Activated CD8-positive, alpha-beta T cell treated with anti-CD3 and anti-CD28 coated beads, Interleukin-2, amount 10 ng/mL, durations not matched to agents 7 days and 5 days (primary cell): ENCODE measurements around the gene CDH4. TPM values are rescaled to one million over a fixed set of nuclear protein-coding genes. Genes with fewer than 3 reads are reported as not detected.

ENCODE experiments used
- ATAC-seq: fragments of 150-1000 bp; cut with Tn5 transposase; one replicate; pipeline ENCODE4 v1.10.0; 2021; ENCODE audit warnings: moderate library complexity
- CTCF ChIA-PET: fragments of 350-600 bp; sonication (Branson Sonifier 250); formaldehyde crosslinking; loops from one replicate; lab custom pipeline; 2021; ENCODE audit warnings: antibody characterized with exemption; lab: Charles Lee
- POLR2A ChIA-PET: fragments of 350-600 bp; sonication (Branson Sonifier 250); formaldehyde crosslinking; loops from one replicate; lab custom pipeline; 2021; ENCODE audit warnings: antibody characterized with exemption; lab: Charles Lee
- DNase-seq: peaks from one replicate; pipeline ENCODE4 v3.0.0-alpha.2; 2020
- H3K27ac Mint-ChIP-seq: one replicate; pipeline ENCODE4 v1.8.0; 2021; ENCODE audit warnings: mild to moderate bottlenecking, mixed read lengths
- H3K27me3 Mint-ChIP-seq: one replicate; pipeline ENCODE4 v1.8.0; 2021; ENCODE audit warnings: low read depth, mixed read lengths
- H3K36me3 Mint-ChIP-seq: one replicate; pipeline ENCODE4 v1.8.0; 2021; ENCODE audit warnings: low read depth, mixed read lengths
- H3K4me1 Mint-ChIP-seq: one replicate; pipeline ENCODE4 v1.8.0; 2021; ENCODE audit warnings: low read depth, mixed read lengths
- H3K4me3 Mint-ChIP-seq: one replicate; pipeline ENCODE4 v1.8.0; 2021; ENCODE audit warnings: mild to moderate bottlenecking, mixed read lengths
- H3K9me3 Mint-ChIP-seq: one replicate; pipeline ENCODE4 v1.8.0; 2022; ENCODE audit warnings: mixed read lengths; ENCODE audit not compliant: insufficient read depth
- total RNA-seq, 2 experiments: library from RNA; stranded (reverse); gene quantifications; one replicate each; pipeline ENCODE4 v1.2.3, GENCODE V29; 2021

The CDH4 gene
- total RNA-seq, 2 experiments from 2014 or later = 0.05 to 0.13 TPM

DNA sequence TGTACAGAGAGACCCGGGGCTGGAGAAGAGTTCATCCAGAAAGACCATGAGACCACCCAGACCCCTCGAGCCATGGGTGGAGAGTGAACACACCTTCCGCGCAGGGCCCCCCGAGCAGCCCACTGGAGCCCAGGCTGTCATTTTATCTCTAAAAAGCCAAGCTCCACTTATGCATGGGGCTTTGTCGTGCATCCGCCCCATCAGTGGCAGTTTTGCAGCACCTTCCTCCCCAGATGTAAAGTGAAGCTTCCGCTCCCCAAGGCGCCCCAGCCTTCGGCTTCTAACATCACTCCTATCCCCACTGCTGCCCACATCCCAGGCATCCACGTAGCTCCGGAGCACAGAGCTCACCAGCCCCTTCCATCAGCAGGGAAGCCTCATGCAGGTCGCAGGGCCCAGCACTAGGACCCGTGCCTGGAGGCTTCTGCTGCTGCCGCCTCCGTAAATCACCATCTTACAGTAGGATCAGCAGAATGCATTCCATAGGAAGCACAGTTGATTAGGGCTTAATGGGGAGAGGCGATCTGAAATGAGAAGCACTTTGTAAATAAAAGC, 512.5 kb downstream of the CDH4 start:
- Mint-ChIP-seq H3K9me3 (no peaks in the 10 kb centered on the region), H3K36me3 (no peaks in the 10 kb centered on the region), H3K27me3 (no peaks in the 10 kb centered on the region), H3K27ac (no peak overlapping the region), H3K4me3 (no peak overlapping the region), H3K4me1 (no peaks in the 10 kb centered on the region)
- POLR2A ChIA-PET = no interaction called here
- CTCF ChIA-PET = no interaction called here
- no peak for DNase-seq
- ATAC-seq = no peak

DNA sequence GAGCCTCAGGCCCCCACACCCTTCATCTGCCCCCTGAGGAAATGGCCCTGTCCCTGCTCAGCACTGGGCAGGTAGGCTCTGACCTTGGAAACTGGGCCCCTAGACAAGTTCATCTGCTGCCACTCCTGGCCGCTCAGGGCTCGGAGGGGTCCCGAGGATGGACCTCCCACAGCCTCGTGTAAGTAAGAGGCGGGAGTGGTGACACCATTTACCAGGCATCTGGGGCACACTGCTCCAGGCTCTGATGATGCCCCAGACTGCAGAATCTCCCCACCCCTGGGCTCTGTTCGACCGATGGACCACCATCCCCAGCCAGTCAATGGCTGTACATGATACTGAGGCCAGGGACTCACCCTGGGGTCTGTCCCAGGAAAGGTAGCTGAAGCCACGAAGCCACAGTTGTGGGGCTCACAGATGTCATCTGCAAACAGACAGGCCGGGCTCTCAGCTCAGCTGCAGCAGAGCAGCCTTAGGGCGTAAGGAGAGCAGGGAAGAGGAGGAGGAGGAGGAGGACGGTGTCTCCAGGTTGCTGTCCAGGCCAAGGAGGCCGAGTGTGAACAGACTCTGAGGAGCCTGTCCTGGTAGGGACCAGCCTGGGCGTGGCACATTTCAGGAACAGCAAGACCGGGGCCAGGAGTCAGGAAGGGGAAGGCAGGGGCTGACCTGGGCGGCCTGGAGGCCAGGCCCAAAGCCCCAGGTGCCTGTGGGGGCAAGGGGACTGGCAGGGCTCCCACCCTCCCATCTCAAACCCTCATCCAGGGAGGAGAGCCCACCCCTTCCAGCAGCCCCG, 513.2 kb downstream of the CDH4 start:
- ChIA-PET CTCF (no interaction called here), POLR2A (no interaction called here)
- ATAC-seq (no peak), DNase-seq (no peak)
- Mint-ChIP-seq H3K36me3 (no peaks in the 10 kb centered on the region), H3K27ac (no peak overlapping the region), H3K9me3 (no peaks in the 10 kb centered on the region), H3K27me3 (no peaks in the 10 kb centered on the region), H3K4me3 (no peak overlapping the region), H3K4me1 (no peaks in the 10 kb centered on the region)

DNA sequence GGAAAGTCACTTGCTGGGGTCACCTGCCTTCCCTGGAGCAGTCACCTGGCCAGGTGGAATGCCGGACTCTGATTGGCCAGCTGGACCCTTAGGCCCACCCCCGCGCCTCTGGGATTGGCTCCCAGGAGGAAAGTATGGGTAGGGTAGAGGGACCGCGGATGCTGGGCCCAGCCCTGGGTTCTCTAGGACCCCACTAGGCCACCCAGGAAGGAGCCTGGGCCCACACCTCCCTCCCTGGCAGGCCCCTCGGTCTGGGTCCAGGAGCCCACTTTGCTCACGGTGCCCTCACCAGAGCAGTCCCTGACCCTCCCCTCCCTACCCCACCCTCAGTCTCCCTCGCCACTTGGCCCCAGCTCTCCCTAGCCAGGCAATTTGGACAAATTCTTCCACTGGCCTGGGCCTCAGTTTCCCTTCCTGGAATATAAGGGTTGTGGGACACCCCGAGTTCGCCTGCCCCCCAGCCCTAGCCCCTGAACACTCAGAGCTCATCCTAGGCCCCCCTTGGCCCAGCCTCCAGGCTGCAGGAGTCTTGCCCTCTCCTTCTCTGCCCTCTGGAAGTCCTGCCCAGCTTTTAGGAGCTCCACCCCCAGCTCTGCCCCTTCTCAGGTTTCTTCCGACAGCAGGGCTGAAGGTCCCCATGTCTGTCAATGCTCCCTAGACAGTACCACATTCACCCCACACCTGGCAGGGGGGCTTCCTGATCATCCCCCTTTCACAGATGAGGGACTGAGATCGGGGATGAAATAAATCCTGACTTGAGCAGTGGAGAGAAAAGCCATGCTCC, 514.0 kb downstream of the CDH4 start:
- CTCF ChIA-PET = no interaction called here
- Mint-ChIP-seq H3K36me3 (no peaks in the 10 kb centered on the region), H3K4me3 (no peak overlapping the region), H3K4me1 (no peaks in the 10 kb centered on the region), H3K9me3 (no peaks in the 10 kb centered on the region), H3K27ac (no peak overlapping the region), H3K27me3 (no peaks in the 10 kb centered on the region)
- POLR2A ChIA-PET = no interaction called here
- no peak for ATAC-seq
- DNase-seq = no peak

DNA sequence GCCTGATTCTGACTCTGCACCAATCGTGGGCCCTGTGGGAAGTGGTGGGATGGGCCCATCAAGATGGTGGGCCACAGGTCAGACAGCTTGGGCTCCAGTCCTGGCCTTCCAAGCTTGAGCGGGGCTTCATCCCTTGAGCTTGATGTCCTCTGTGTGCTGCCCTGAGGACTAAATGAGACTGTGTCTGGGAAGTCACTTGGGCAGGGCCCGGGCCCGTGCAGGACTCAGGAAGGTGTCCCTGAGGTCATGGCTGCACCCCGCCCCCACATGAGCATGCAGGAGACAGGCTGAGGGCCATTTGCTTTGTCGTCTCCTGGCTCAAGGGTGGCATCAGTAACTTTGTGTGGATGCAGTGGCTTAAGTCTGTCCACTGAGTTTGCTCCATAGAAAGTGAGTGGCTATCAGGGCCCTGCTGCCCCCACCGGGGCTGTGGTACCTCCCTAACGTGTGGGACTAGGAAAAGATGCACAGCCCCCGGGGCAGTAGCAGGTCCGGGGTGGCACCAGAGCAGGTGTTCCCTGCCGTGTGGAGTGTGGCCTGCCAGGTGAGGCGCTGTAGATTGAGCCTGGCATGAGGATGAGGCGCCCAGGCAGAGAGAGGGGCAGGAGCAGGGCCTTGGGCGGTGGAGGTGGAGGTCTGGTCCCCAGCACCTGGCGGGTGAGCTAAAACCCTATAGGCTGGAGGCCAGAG, 515.0 kb downstream of the CDH4 start:
- H3K4me3 Mint-ChIP-seq = no peak overlapping the region
- CTCF ChIA-PET = no interaction called here
- H3K27ac Mint-ChIP-seq = no peak overlapping the region
- no peaks in the 10 kb centered on the region for H3K27me3 Mint-ChIP-seq
- H3K4me1 Mint-ChIP-seq = no peaks in the 10 kb centered on the region
- POLR2A ChIA-PET = no interaction called here
- ATAC-seq (no peak), DNase-seq (no peak)
- no peaks in the 10 kb centered on the region for H3K36me3 Mint-ChIP-seq
- H3K9me3 Mint-ChIP-seq = no peaks in the 10 kb centered on the region

DNA sequence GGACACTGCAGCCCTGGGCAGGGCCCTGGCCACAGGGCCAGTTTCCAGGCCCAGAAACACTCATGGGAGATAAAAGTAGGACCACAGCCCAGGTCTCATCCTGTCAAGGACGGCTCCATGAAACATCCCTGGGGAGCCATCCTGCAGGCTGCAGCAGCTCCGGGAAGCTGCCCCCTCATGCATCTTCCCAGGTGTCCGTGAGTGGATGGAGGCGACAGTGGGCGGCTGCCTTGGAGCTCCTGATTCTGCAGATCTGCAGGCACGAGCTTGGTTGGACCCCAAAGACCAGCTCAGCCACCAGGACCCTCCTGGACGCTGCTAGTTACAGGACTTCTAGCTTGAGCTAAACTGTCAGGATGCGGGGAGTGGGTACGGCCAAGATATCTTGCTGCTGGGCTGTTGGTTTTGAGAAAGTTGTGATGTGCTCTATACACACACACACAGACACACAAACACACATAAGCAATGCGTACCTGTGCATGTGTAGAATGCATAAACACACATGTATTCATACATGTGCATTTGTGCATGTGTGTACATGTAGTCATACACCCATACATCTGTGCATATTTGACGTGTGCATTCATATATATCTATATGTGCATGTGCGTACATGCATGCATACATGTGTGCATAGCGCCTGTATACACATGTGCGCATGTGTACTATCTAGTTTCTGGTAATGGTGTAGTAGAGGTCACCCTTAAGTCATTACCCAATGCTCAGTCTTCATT, 515.9 kb downstream of the CDH4 start:
- H3K9me3 Mint-ChIP-seq = no peaks in the 10 kb centered on the region
- H3K27ac Mint-ChIP-seq = no peak overlapping the region
- H3K4me1 Mint-ChIP-seq = no peaks in the 10 kb centered on the region
- no peak overlapping the region for H3K4me3 Mint-ChIP-seq
- CTCF ChIA-PET = no interaction called here
- POLR2A ChIA-PET = no interaction called here
- no peak for DNase-seq
- no peaks in the 10 kb centered on the region for H3K27me3 Mint-ChIP-seq
- H3K36me3 Mint-ChIP-seq = no peaks in the 10 kb centered on the region
- no peak for ATAC-seq

DNA sequence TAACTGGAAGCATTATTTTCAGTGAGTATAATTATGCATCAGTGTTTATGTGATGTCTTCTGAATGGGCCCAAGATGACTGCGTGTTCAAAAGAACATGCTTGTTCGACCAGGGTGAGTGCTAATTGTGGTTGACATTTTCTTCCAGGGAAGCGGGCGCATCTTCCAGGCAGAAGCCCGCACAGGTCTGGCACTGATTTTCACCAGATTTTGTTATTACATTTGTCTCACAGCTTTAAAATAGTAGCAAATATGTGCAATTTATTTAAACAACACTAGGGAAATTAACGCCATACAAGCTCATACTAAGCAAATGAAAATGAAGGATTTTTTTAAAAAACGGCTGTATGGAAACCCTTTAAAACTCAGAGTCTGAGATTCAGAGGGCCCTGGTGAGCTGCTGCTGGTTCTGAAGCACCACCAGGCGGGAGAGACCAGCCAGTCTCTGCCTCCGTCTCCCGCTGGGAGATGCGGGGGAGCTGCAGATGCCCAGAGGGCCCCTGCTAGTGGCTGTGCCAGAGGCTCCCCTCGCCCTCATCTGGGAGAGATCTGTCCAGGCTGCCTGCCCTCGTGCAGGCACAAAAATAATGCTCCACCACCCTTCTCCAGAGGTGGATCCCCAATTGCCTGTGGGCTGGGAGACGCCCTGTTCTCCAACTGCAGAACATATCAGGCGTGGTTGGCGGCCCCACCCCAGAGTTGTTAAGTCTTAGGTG, 516.7 kb downstream of the CDH4 start:
- CTCF ChIA-PET = no interaction called here
- H3K4me3 Mint-ChIP-seq = no peak overlapping the region
- DNase-seq (no peak), ATAC-seq (no peak)
- no peaks in the 10 kb centered on the region for H3K36me3 Mint-ChIP-seq
- H3K27ac Mint-ChIP-seq = no peak overlapping the region
- POLR2A ChIA-PET = no interaction called here
- no peaks in the 10 kb centered on the region for H3K9me3 Mint-ChIP-seq
- H3K4me1 Mint-ChIP-seq = no peaks in the 10 kb centered on the region
- no peaks in the 10 kb centered on the region for H3K27me3 Mint-ChIP-seq

DNA sequence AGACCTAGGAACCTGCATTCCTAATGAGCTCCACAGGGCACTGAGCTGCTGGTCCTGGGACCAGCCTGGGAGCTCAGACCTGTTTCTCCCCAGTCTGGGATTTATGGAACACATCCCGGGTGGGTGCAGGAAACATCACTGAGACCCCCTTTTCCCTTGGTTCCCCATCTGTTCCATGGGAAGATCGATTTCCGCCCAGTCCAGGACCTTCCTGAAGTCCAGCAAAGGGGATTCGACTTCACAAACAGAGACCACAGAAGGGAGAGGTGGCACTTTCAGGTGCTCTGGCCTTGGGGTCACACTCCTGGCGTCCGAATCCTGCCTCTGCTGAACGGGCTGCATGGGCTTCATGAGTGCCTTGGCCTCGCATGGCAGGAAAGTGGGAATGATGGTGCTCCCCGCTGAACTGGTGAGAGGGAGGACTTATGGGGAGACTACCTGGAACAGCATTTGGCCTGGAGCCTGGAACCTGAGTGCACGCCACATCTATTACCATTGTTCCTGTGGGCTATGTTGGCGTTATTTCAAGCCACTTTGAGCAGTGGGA, 517.3 kb downstream of the CDH4 start:
- POLR2A ChIA-PET = no interaction called here
- no peak for ATAC-seq

DNA sequence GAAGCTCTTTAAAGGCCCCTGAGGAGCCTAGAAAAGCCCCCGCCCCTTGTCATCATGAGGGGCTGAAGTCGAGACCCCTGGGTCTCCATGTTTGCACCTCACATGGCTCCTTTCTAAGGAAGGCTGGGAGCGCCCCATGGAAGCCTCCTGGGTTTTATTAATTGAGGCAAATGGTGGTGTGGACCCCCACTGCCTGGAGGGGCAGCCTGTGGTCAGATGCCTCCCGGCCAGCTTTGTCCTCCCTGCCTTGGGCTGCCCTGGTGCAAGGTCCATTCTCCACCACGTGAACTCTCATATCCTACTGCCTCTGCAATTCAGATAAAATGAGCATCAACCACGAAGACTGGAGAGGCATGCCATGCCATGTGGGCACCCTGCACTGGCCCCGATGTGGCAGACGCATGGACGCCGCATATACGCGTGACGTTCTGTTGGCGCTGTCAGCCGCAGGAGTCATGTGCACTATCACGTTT, 518.1 kb downstream of the CDH4 start:
- Mint-ChIP-seq H3K27ac (no peak overlapping the region), H3K4me3 (no peak overlapping the region), H3K4me1 (no peaks in the 10 kb centered on the region), H3K9me3 (no peaks in the 10 kb centered on the region), H3K36me3 (no peaks in the 10 kb centered on the region), H3K27me3 (no peaks in the 10 kb centered on the region)
- no peak for ATAC-seq
- ChIA-PET POLR2A (no interaction called here), CTCF (no interaction called here)
- DNase-seq = no peak

More for the DNA sequence above, 517.3 kb downstream of the CDH4 start:
- Mint-ChIP-seq H3K9me3 (no peaks in the 10 kb centered on the region), H3K27me3 (no peaks in the 10 kb centered on the region), H3K27ac (no peak overlapping the region), H3K4me3 (no peak overlapping the region), H3K36me3 (no peaks in the 10 kb centered on the region), H3K4me1 (no peaks in the 10 kb centered on the region)
- DNase-seq = no peak
- CTCF ChIA-PET = no interaction called here

DNA sequence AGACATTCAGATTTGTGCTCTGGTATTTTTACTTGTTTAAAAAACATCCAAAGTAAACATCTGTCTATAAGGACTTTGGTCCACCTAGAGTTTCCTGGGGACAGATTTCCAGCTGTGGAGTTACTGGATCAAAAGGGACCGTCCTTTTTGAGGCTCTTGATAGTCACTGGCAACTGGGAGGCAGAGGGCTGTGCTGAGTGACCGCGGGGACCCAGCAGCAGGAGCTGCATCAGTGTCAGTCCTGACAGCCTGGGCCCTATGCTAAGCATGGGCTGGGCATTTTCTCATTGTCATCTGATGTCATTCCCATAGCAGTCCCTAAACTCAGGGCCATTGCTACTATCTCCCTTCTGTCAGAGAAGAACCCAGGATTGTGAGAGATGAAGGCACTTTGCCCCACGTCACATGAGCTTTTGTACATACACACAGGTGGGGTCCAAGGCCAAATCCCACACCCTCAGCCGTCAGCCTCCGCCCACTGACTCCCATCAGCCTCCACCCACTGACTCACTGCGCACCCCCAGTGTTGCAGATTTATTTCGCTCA, 519.8 kb downstream of the CDH4 start:
- Mint-ChIP-seq H3K27me3 (no peaks in the 10 kb centered on the region), H3K36me3 (no peaks in the 10 kb centered on the region), H3K9me3 (no peaks in the 10 kb centered on the region), H3K4me1 (no peaks in the 10 kb centered on the region), H3K4me3 (no peak overlapping the region), H3K27ac (no peak overlapping the region)
- POLR2A ChIA-PET = no interaction called here
- no peak for ATAC-seq
- no peak for DNase-seq
- CTCF ChIA-PET = no interaction called here

DNA sequence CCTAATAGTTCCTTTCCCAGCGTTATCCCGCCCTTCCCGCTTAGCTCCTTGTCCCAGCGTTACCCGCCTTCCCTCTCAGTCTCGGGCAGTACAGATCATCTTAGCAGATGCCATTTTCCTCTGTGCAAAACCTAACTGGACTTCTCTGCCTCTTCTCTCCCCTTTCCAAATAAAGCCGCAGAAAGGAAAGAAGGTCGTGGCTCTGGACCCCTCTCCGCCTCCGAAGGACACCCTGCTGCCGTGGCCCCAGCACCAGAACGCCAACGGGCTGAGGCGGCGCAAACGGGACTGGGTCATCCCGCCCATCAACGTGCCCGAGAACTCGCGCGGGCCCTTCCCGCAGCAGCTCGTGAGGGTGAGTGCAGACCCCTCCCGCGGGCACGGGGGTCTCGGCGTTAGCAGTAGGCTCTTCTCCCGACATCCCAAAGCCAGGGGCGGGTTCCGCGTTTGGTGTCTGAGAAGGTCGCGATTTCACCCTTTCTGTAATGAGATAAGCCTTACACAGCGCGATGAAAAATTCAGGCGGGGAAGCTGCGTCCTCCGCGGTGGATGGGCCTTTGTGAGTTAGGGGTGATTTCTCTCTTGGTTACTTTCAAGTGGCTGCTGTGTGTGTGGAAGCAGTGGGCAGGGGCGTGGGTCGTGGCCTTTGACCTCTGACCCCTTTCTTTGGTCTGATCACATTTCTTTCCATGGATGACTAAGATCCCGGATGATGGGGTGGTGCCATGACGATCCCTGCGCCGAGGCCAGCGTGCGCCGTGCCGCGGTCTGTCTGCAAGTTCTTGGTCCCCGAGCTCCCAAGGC, 521.0 kb downstream of the CDH4 start:
- no peaks in the 10 kb centered on the region for H3K36me3 Mint-ChIP-seq
- H3K9me3 Mint-ChIP-seq = no peaks in the 10 kb centered on the region
- DNase-seq (no peak), ATAC-seq (no peak)
- no peaks in the 10 kb centered on the region for H3K27me3 Mint-ChIP-seq
- H3K4me1 Mint-ChIP-seq = no peaks in the 10 kb centered on the region
- POLR2A ChIA-PET = no interaction called here
- CTCF ChIA-PET = no interaction called here
- H3K4me3 Mint-ChIP-seq = no peak overlapping the region
- H3K27ac Mint-ChIP-seq = no peak overlapping the region
